Neural progenitor cell (in vitro differentiated cells): Measurements from ENCODE around the gene KIT.

Experiments used
- EZH2 ChIP-seq: fragments of 200-600 bp; sonication (generic); IDR thresholded peaks from 2 replicates; pipeline ENCODE4 v1.6.1; 2017; ENCODE audit warnings: antibody characterized with exemption, mild to moderate bottlenecking, moderate library complexity
- EZH2phosphoT487 ChIP-seq: fragments of 200-600 bp; sonication (generic); IDR thresholded peaks from 2 replicates; pipeline ENCODE4 v1.6.1; 2017; ENCODE audit warnings: antibody characterized with exemption

- TF ChIP-seq EZH2phosphoT487: no peak
- TF ChIP-seq EZH2: no peak
These were observed 4.4 kb downstream of the KIT start for GRCh38 chr4:54662123-54662522.
